Measurements from ENCODE around the gene FYB1. TPM values are rescaled to one million over a fixed set of nuclear protein-coding genes. Genes with fewer than 3 reads are reported as not detected.
A peak's percentile ranks its signal among the peaks of the same experiment; 100 is the strongest.

FYB1 gene
- total RNA-seq, 1 experiment from 2014 or later = 0.42 TPM

DNA sequence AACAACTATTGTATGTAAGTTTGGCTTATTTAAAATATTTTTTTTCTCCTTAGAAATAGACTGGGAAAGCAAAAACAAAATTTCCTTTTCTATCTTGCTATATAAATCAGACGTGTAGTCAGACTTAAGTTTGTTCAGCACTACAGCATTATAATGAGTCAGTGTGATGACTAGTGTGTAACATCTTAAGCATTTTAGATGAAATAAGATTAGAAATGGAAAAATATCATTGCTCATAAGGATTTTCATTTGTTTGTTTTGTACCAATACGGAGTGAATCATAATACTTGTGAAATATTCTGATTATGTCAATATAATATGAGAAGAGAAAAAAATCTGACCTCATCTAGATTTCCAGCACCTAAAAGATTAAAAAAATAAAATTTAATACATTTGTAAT lies 80.5 kb downstream of the FYB1 start:
- TF ChIP-seq CBX3 (IDR thresholded peaks at IDR 0.05; ENCODE audit: low read depth) (no peak), EZH2 (IDR thresholded peaks at IDR 0.05) (no peak), EGR1 (IDR thresholded peaks at IDR 0.05; ENCODE audit: low read depth) (no peak), POLR2AphosphoS5 (IDR thresholded peaks at IDR 0.05; ENCODE audit: low read depth, low read length) (no peak), ZNF274 (IDR thresholded peaks at IDR 0.05; ENCODE audit: low read depth, low read length) (no peak), RAD21 (IDR thresholded peaks at IDR 0.05; ENCODE audit: low read depth) (no peak), REST (IDR thresholded peaks at IDR 0.05; ENCODE audit: low read depth) (no peak), EZH2phosphoT487 (IDR thresholded peaks at IDR 0.05; ENCODE audit: borderline replicate concordance) (no peak), POLR2A (IDR thresholded peaks at IDR 0.05; ENCODE audit: borderline replicate concordance, extremely low read depth, insufficient read depth, insufficient read length) (no peak), TCF7L2 (IDR thresholded peaks at IDR 0.05; ENCODE audit: borderline replicate concordance, extremely low read depth, insufficient read depth, insufficient read length) (no peak), SP1 (IDR thresholded peaks at IDR 0.05; ENCODE audit: low read depth) (no peak), JUND (IDR thresholded peaks at IDR 0.05) (no peak)
- TF ChIP-seq, protein P1, sequence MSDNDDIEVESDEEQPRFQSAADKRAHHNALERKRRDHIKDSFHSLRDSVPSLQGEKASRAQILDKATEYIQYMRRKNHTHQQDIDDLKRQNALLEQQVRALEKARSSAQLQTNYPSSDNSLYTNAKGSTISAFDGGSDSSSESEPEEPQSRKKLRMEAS (IDR thresholded peaks at IDR 0.05) = no peak
- TF ChIP-seq, protein P2, sequence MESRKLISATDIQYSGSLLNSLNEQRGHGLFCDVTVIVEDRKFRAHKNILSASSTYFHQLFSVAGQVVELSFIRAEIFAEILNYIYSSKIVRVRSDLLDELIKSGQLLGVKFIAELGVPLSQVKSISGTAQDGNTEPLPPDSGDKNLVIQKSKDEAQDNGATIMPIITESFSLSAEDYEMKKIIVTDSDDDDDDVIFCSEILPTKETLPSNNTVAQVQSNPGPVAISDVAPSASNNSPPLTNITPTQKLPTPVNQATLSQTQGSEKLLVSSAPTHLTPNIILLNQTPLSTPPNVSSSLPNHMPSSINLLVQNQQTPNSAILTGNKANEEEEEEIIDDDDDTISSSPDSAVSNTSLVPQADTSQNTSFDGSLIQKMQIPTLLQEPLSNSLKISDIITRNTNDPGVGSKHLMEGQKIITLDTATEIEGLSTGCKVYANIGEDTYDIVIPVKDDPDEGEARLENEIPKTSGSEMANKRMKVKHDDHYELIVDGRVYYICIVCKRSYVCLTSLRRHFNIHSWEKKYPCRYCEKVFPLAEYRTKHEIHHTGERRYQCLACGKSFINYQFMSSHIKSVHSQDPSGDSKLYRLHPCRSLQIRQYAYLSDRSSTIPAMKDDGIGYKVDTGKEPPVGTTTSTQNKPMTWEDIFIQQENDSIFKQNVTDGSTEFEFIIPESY (IDR thresholded peaks at IDR 0.05; ENCODE audit: extremely low read depth, insufficient replicate concordance, low read length) = no peak
- DNase-seq (ENCODE audit: low read depth, low spot score) = no peak
- Histone ChIP-seq H3K79me2 (ENCODE audit: insufficient read depth, low read length) (no peaks in the 10 kb centered on the region), H3K4me3 (replicated peaks in 1 of 2; ENCODE audit: low read depth in 1 of 2, low read length in 2 of 2) (no peak overlapping the region), H3K9me2 (ENCODE audit: insufficient read depth) (no peaks in the 10 kb centered on the region), H3K4me1 (ENCODE audit: control insufficient read depth in 1 of 2, insufficient read depth in 2 of 2, low read length in 2 of 2) (no peaks in the 10 kb centered on the region), H3K9ac (ENCODE audit: low read length) (no peak overlapping the region), H2AFZ (ENCODE audit: low read depth, low read length, poor library complexity, severe bottlenecking) (peak overlapping the region; percentile 65), H3K4me2 (ENCODE audit: low read length) (no peak overlapping the region), H4K20me1 (ENCODE audit: insufficient read depth) (no peaks in the 10 kb centered on the region), H3K36me3 (ENCODE audit: control insufficient read depth in 1 of 2, insufficient read depth in 2 of 2, low read length in 2 of 2) (no peaks in the 10 kb centered on the region), H3K27me3 (ENCODE audit: insufficient read depth, low read length) (no peaks in the 10 kb centered on the region), H3K27ac (ENCODE audit: low read depth, low read length) (no peak overlapping the region), H3K9me3 (ENCODE audit: control insufficient read depth in 1 of 2, insufficient read depth in 1 of 2, low read depth in 1 of 2, low read length in 2 of 2) (no peaks in the 10 kb centered on the region)
- ChIA-PET RAD21 (ENCODE audit: low non-redundant PET in 1 of 2, low total read pairs in 2 of 2, uncharacterized antibody in 2 of 2, unreplicated experiment in 2 of 2) (no interaction called here), CTCF (interaction anchor here (1.4 kb wide), 1 partner anchor 237 kb away, joined by 5 read pairs; no protein-coding TSS in a partner anchor), POLR2A (no interaction called here)
- intact Hi-C loops (cut with micrococcal nuclease) = no loop called here
- no peak for ATAC-seq
- no TSS peak for BruUV-seq (replicated peaks)

Measured in HCT116 (cell line).